ENCODE results near the gene KIF21A. TPM values are rescaled to one million over a fixed set of nuclear protein-coding genes. Genes with fewer than 3 reads are reported as not detected.

The KIF21A gene
- total and polyA plus RNA-seq, 2 donors (not counting 1 experiment from before 2014, with no cell fraction given): 2.5 to 5.9 TPM

DNA sequence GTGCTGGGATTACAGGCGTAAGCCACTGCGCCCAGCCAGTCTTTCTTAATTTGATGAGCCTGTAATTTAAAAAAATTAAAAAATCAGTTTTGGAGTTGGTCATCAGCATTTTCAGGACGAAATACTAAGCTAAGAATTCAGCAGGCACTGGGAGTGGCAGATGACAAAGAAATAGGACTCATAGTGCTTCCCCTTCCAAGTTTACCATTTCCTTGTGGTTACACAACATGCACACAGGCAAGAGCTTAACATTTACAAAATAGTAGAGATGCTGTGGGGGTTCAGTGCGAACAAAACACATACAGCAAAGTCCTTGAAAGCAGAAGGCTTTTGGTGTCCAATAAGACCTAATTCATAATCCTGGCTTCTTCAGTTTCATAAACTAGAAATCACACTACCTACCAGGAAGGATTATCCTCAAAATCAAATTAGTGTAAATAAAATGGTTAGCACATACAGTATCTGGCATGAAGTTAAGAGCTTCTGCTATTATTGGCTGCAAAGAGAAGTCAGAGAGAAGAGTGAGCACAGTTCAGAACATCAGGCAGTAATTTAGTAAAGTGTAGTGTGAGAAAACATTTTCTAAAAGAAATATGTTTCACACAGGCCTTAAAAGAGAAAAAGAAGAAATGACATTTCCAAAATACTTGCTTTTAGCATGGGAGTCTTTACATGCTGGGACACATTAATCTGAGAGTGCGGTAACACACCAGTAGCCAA, 22.2 kb upstream of the KIF21A start:
- Histone ChIP-seq H3K79me2 (ENCODE audit: control insufficient read depth, insufficient read depth, low read length) (no peaks in the 10 kb centered on the region), H3K27me3 (ENCODE audit: control insufficient read depth, insufficient read depth, low read length) (no peaks in the 10 kb centered on the region), H3K9ac (ENCODE audit: insufficient read depth, low read length) (no peak overlapping the region), H2AFZ (ENCODE audit: low read length) (no peak overlapping the region), H3K36me3 (ENCODE audit: control insufficient read depth, insufficient read depth, low read length) (no peaks in the 10 kb centered on the region), H4K20me1 (ENCODE audit: control insufficient read depth, extremely low read depth, insufficient read depth, low read length) (no peaks in the 10 kb centered on the region), H3K9me3 (ENCODE audit: control insufficient read depth, insufficient read depth, low read depth, low read length) (no peaks in the 10 kb centered on the region), H3K4me3 (replicated peaks in 1 of 4; ENCODE audit: control extremely low read depth in 1 of 4, insufficient read depth in 1 of 4, low read depth in 3 of 4, low read length in 4 of 4) (no peak overlapping the region), H3K4me2 (ENCODE audit: extremely low read depth, insufficient read depth, low read length) (no peak overlapping the region), H3K27ac (ENCODE audit: insufficient read depth, low read length) (no peak overlapping the region), H3K4me1 (ENCODE audit: control insufficient read depth, extremely low read depth, insufficient read depth, low read length) (no peaks in the 10 kb centered on the region)
- DNase-seq (ENCODE audit: low read depth in 2 of 2): no peak
- no peak for TF ChIP-seq CTCF (conservative IDR thresholded peaks at IDR 0.05 in 1 of 2, IDR thresholded peaks at IDR 0.05 in 1 of 2; ENCODE audit: low read depth in 1 of 2, low read length in 2 of 2)
- no peak for TF ChIP-seq EZH2 (IDR thresholded peaks at IDR 0.05; ENCODE audit: low read length, missing control alignments)

GRCh38 chr12:39461059-39461458, 18.1 kb upstream of the KIF21A start:
- H3K79me2 ChIP-seq (ENCODE audit: control insufficient read depth, insufficient read depth, low read length): no peaks in the 10 kb centered on the region
- no peak for DNase-seq (ENCODE audit: low read depth in 2 of 2)
- TF ChIP-seq CTCF (conservative IDR thresholded peaks at IDR 0.05 in 1 of 2, IDR thresholded peaks at IDR 0.05 in 1 of 2; ENCODE audit: low read depth in 1 of 2, low read length in 2 of 2) (no peak), EZH2 (IDR thresholded peaks at IDR 0.05; ENCODE audit: low read length, missing control alignments) (no peak)
- H2AFZ ChIP-seq (ENCODE audit: low read length): no peak overlapping the region
- no peaks in the 10 kb centered on the region for H3K27me3 ChIP-seq (ENCODE audit: control insufficient read depth, insufficient read depth, low read length)
- H3K27ac ChIP-seq (ENCODE audit: insufficient read depth, low read length): no peak overlapping the region
- H4K20me1 ChIP-seq (ENCODE audit: control insufficient read depth, extremely low read depth, insufficient read depth, low read length): no peaks in the 10 kb centered on the region
- H3K36me3 ChIP-seq (ENCODE audit: control insufficient read depth, insufficient read depth, low read length): no peaks in the 10 kb centered on the region
- H3K4me2 ChIP-seq (ENCODE audit: extremely low read depth, insufficient read depth, low read length): no peak overlapping the region
- no peak overlapping the region for H3K9ac ChIP-seq (ENCODE audit: insufficient read depth, low read length)
- no peaks in the 10 kb centered on the region for H3K9me3 ChIP-seq (ENCODE audit: control insufficient read depth, insufficient read depth, low read depth, low read length)
- no peak overlapping the region for H3K4me3 ChIP-seq (replicated peaks in 1 of 4; ENCODE audit: control extremely low read depth in 1 of 4, insufficient read depth in 1 of 4, low read depth in 3 of 4, low read length in 4 of 4)
- no peaks in the 10 kb centered on the region for H3K4me1 ChIP-seq (ENCODE audit: control insufficient read depth, extremely low read depth, insufficient read depth, low read length)

DNA sequence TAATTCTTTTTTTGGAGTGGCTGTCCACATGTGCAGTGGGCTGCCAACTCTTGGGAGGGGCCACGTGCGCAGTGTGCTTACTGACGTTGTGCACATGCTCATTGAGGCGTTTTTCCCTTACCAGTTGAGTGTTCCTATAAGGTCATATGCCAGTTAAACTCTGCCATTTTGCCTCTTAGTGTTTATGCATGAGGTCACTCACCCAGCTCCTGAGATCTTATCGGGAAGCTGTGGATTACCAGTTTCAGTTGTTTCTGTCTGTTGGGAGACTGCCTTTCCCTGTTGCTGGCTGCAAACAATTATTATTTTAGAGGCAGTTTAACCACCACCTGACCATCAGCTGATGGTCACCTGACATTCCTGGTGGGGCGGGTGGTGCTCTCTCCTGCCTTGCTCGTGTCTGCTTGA, 16.1 kb upstream of the KIF21A start:
- no peaks in the 10 kb centered on the region for H3K9me3 ChIP-seq (ENCODE audit: control insufficient read depth, insufficient read depth, low read depth, low read length)
- no peak overlapping the region for H3K4me2 ChIP-seq (ENCODE audit: extremely low read depth, insufficient read depth, low read length)
- TF ChIP-seq EZH2 (IDR thresholded peaks at IDR 0.05; ENCODE audit: low read length, missing control alignments) (no peak), CTCF (conservative IDR thresholded peaks at IDR 0.05 in 1 of 2, IDR thresholded peaks at IDR 0.05 in 1 of 2; ENCODE audit: low read depth in 1 of 2, low read length in 2 of 2) (no peak)
- H3K4me3 ChIP-seq (replicated peaks in 1 of 4; ENCODE audit: control extremely low read depth in 1 of 4, insufficient read depth in 1 of 4, low read depth in 3 of 4, low read length in 4 of 4): no peak overlapping the region
- no peaks in the 10 kb centered on the region for H4K20me1 ChIP-seq (ENCODE audit: control insufficient read depth, extremely low read depth, insufficient read depth, low read length)
- H3K27me3 ChIP-seq (ENCODE audit: control insufficient read depth, insufficient read depth, low read length): no peaks in the 10 kb centered on the region
- no peak overlapping the region for H2AFZ ChIP-seq (ENCODE audit: low read length)
- no peaks in the 10 kb centered on the region for H3K79me2 ChIP-seq (ENCODE audit: control insufficient read depth, insufficient read depth, low read length)
- no peaks in the 10 kb centered on the region for H3K36me3 ChIP-seq (ENCODE audit: control insufficient read depth, insufficient read depth, low read length)
- DNase-seq (ENCODE audit: low read depth in 2 of 2): no peak
- H3K4me1 ChIP-seq (ENCODE audit: control insufficient read depth, extremely low read depth, insufficient read depth, low read length): no peaks in the 10 kb centered on the region
- H3K27ac ChIP-seq (ENCODE audit: insufficient read depth, low read length): no peak overlapping the region
- no peak overlapping the region for H3K9ac ChIP-seq (ENCODE audit: insufficient read depth, low read length)
